Smooth muscle cell (in vitro differentiated cells): Measurements from ENCODE around the gene CDH15. TPM values are rescaled to one million over a fixed set of nuclear protein-coding genes. Genes with fewer than 3 reads are reported as not detected.

Experiments used
- DNase-seq: peaks from one replicate; lab custom pipeline; 2025; ENCODE audit not compliant: unreplicated experiment; lab: John Stamatoyannopoulos, UW
- H2AFZ ChIP-seq: fragments of 200-600 bp; sonication (generic); 2 replicates; pipeline ENCODE4 v1.6.0; 2016; ENCODE audit warnings: antibody characterized with exemption, low read depth, mild to moderate bottlenecking
- H3F3A ChIP-seq: fragments of 200-600 bp; sonication (generic); 2 replicates; pipeline ENCODE4 v1.6.0; 2017; ENCODE audit warnings: antibody characterized with exemption, low read depth
- H3K27ac ChIP-seq: fragments of 200-600 bp; sonication (generic); 2 replicates; pipeline ENCODE4 v1.5.1; 2016; ENCODE audit warnings: low read depth, mild to moderate bottlenecking
- H3K27me3 ChIP-seq: fragments of 200-600 bp; sonication (generic); 2 replicates; pipeline ENCODE4 v1.6.1; 2016; ENCODE audit warnings: low read depth, mild to moderate bottlenecking
- H3K36me3 ChIP-seq: fragments of 200-600 bp; sonication (generic); 2 replicates; pipeline ENCODE4 v1.5.1; 2016; ENCODE audit warnings: low read depth
- H3K4me1 ChIP-seq: fragments of 200-600 bp; sonication (generic); 2 replicates; pipeline ENCODE4 v1.5.1; 2016; ENCODE audit warnings: low read depth
- H3K4me2 ChIP-seq: fragments of 200-600 bp; sonication (generic); 2 replicates; pipeline ENCODE4 v1.6.0; 2016; ENCODE audit warnings: mild to moderate bottlenecking
- H3K4me3 ChIP-seq: fragments of 200-600 bp; sonication (generic); 2 replicates; pipeline ENCODE4 v1.5.1; 2016; ENCODE audit warnings: mild to moderate bottlenecking
- H3K79me2 ChIP-seq: fragments of 200-600 bp; sonication (generic); 2 replicates; pipeline ENCODE4 v1.6.0; 2016; ENCODE audit warnings: low read depth, mild to moderate bottlenecking
- H3K9ac ChIP-seq: fragments of 200-600 bp; sonication (generic); 2 replicates; pipeline ENCODE4 v1.6.0; 2016; ENCODE audit warnings: low read depth
- H3K9me3 ChIP-seq: fragments of 200-600 bp; sonication (generic); replicated peaks from 2 replicates; pipeline ENCODE4 v1.5.1; 2016; ENCODE audit warnings: low read depth
- H4K20me1 ChIP-seq: fragments of 200-600 bp; sonication (generic); 2 replicates; pipeline ENCODE4 v1.6.0; 2016; ENCODE audit warnings: low read depth
- CTCF ChIP-seq: fragments of 200-600 bp; sonication (generic); IDR thresholded peaks from 2 replicates; pipeline ENCODE4 v1.5.1; 2017; ENCODE audit warnings: borderline replicate concordance, mild to moderate bottlenecking, antibody characterized with exemption; ENCODE audit not compliant: insufficient read depth, poor library complexity, severe bottlenecking
- WGBS: methylation state at CpG from one replicate; pipeline ENCODE4 v1.1.7; 2016; ENCODE audit warnings: low lambda C conversion rate; 5-methylcytosine and 5-hydroxymethylcytosine counted together
- polyA plus RNA-seq: library from polyadenylated mRNA; unstranded; fragments of >200 nt; fragmentation: Nextera tagmentation; extraction: Ambion mirVana; gene quantifications from 2 replicates; pipeline ENCODE4 v1.2.1, GENCODE V29; 2016
- total RNA-seq: library from RNA; depleted of rRNA; stranded (reverse); fragments of >200 nt; gene quantifications from 2 replicates; pipeline ENCODE4 v1.2.3, GENCODE V29; 2014

CDH15 gene
- total and polyA plus RNA-seq, 2 experiments from 2014 or later: 0.36 to 1.4 TPM

GRCh38 chr16:89139907-89140361, 31.6 kb upstream of the CDH15 start:
- DNase-seq: no peak
- Histone ChIP-seq H3K4me2 (no peak overlapping the region), H3K27ac (no peak overlapping the region), H3F3A (no peaks in the 10 kb centered on the region), H3K9me3 (no peaks in the 10 kb centered on the region), H3K79me2 (no peaks in the 10 kb centered on the region), H2AFZ (no peak overlapping the region), H4K20me1 (no peaks in the 10 kb centered on the region), H3K27me3 (no peaks in the 10 kb centered on the region), H3K36me3 (no peaks in the 10 kb centered on the region), H3K9ac (no peak overlapping the region), H3K4me3 (no peak overlapping the region), H3K4me1 (no peaks in the 10 kb centered on the region)
- 95% methylated on average over 12 of the region's 12 CpGs for WGBS
- TF ChIP-seq CTCF: no peak

GRCh38 chr16:89140401-89140800, 31.1 kb upstream of the CDH15 start:
- Histone ChIP-seq H2AFZ (no peak overlapping the region), H3K36me3 (no peaks in the 10 kb centered on the region), H3F3A (no peaks in the 10 kb centered on the region), H3K4me2 (no peak overlapping the region), H3K79me2 (no peaks in the 10 kb centered on the region), H3K9me3 (no peaks in the 10 kb centered on the region), H3K4me3 (no peak overlapping the region), H3K27me3 (no peaks in the 10 kb centered on the region), H3K27ac (no peak overlapping the region), H3K4me1 (no peaks in the 10 kb centered on the region), H3K9ac (no peak overlapping the region), H4K20me1 (no peaks in the 10 kb centered on the region)
- TF ChIP-seq CTCF: no peak
- no peak for DNase-seq
- WGBS: over 99% methylated on average over 13 of the region's 13 CpGs

DNA sequence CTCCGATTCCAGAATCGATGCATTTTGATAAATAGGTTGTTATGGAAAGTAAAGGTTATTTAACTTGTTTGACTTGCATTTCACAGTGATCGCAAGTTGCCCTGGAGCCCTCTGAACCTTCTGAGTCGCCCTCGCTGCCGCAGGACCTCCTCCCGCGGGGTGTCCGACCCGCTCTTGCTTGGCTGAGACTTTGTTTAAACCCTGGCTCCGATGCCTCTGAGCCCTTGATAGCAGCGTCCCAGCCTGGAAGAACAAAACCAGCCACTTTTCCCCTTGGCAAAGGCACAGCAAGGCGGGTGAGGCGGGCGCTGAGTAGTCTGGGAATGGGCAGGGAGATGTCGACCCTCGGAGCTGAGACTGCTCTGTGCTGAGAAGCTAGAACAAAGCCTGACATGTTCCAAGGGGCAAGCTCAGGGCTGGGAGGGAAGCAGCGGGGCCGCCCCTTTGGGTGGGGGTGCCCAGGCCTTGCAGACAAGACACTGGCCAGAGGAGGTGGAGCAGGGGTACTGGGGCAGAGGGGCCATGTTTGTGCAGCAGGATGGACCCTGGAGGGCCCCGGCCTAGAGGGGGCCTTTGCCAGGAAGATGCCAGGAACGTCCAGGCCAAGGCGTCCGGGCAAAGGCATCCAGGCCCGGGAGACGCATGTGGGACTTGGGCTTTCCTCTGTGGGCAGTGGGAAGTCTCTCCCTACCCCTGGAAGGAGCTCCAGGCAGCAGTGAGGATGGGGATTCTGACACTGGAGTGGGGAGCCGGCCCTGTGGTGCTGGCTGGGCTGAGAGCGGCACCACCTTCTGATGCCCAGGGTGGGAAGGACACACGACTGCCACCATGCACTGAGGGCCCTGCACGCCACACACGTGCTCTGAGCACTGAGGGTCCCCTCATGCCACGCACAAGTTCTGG, 30.3 kb upstream of the CDH15 start:
- Histone ChIP-seq H3K27me3 (no peaks in the 10 kb centered on the region), H3K4me1 (no peaks in the 10 kb centered on the region), H3K9ac (no peak overlapping the region), H3F3A (no peaks in the 10 kb centered on the region), H3K27ac (no peak overlapping the region), H4K20me1 (no peaks in the 10 kb centered on the region), H3K9me3 (no peaks in the 10 kb centered on the region), H3K79me2 (no peaks in the 10 kb centered on the region), H3K4me3 (no peak overlapping the region), H3K4me2 (no peak overlapping the region), H2AFZ (no peak overlapping the region), H3K36me3 (no peaks in the 10 kb centered on the region)
- WGBS: 98% methylated on average over 31 of the region's 31 CpGs
- DNase-seq: no peak
- TF ChIP-seq CTCF: no peak
